Left cardiac atrium (tissue), 4 donors: ENCODE results near the gene SCAPER. TPM values are rescaled to one million over a fixed set of nuclear protein-coding genes. Genes with fewer than 3 reads are reported as not detected.

Experiments used
- ATAC-seq, 2 donors: fragments of 200-7000 bp; cut with Tn5 transposase; one replicate each; pipeline ENCODE4 v1.9.1; 2020; ENCODE audit warnings: mild to moderate bottlenecking in 2 of 2, moderate library complexity in 2 of 2
- DNase-seq: peaks from one replicate; pipeline ENCODE4 v3.0.0-alpha.2; 2020
- intact Hi-C, 2 donors: fragments of 100-400 bp; cut with DNase I; formaldehyde crosslinking; loops; one replicate each; pipeline versions ENCODE4 v1.14.1 to v1.15.1; 2022 to 2023
- total RNA-seq, 2 donors: library from RNA; stranded (reverse); fragmentation: NEBNext Ultra II Directional; extraction: Animal tissue kit (Norgen Biotek cat#: 25700); gene quantifications; one replicate each; pipeline ENCODE4 v1.2.1, GENCODE V29; 2021
- donor health status: DM: no; HTN: yes; CAD: no.
- donor health status: DM: no; HTN: yes; CAD: no; lungs with severe emphysema.
- donor health status: DM: yes; HTN: yes; CAD: no.
- donor health status: Dilated cardiomyopathy.

The SCAPER gene
- total RNA-seq, 2 donors from 2014 or later, result 28.9 to 30.1 TPM

- intact Hi-C loops, result no loop called here
- peak; percentile 22 for DNase-seq
- ATAC-seq, result peak in 1 of 2 donors; percentile 60
These were observed 537.0 kb downstream of the SCAPER start for GRCh38 chr15:76368122-76368621.

- intact Hi-C loops, result no loop called here
- DNase-seq (no peak), ATAC-seq (no peak)
These were observed 538.4 kb downstream of the SCAPER start for GRCh38 chr15:76366714-76367113.

GRCh38 chr15:76363251-76363650 is 541.9 kb downstream of the SCAPER start:
- ATAC-seq (no peak), DNase-seq (no peak)
- intact Hi-C loops, result no loop called here

GRCh38 chr15:76360416-76360815 is 544.7 kb downstream of the SCAPER start:
- DNase-seq, result no peak
- no peak for ATAC-seq
- intact Hi-C loops, result no loop called here

- intact Hi-C loops, result no loop called here
- no peak for ATAC-seq
- DNase-seq, result no peak
These were observed 546.0 kb downstream of the SCAPER start for GRCh38 chr15:76359152-76359551.

GRCh38 chr15:76358453-76358852 is 546.7 kb downstream of the SCAPER start:
- intact Hi-C loops, result no loop called here
- ATAC-seq, result no peak
- no peak for DNase-seq

GRCh38 chr15:76354823-76355440 is 550.2 kb downstream of the SCAPER start:
- DNase-seq, result no peak
- no peak for ATAC-seq
- intact Hi-C loops, result no loop called here

GRCh38 chr15:76353903-76354302 is 551.2 kb downstream of the SCAPER start:
- ATAC-seq (no peak), DNase-seq (no peak)
- intact Hi-C loops, result no loop called here

GRCh38 chr15:76353023-76353577 is 552.0 kb downstream of the SCAPER start:
- intact Hi-C loops, result no loop called here
- no peak for ATAC-seq
- DNase-seq, result no peak

GRCh38 chr15:76349301-76350070 is 555.7 kb downstream of the SCAPER start:
- ATAC-seq, result no peak
- DNase-seq, result no peak
- intact Hi-C loops, result no loop called here

GRCh38 chr15:76347482-76348055 is 557.6 kb downstream of the SCAPER start:
- ATAC-seq, result no peak
- intact Hi-C loops, result no loop called here

GRCh38 chr15:76346669-76347481 is 558.3 kb downstream of the SCAPER start:
- intact Hi-C loops, result no loop called here
- ATAC-seq, result peak; percentile 25 to 50
- DNase-seq, result no peak

More at GRCh38 chr15:76347482-76348055, 557.6 kb downstream of the SCAPER start:
- no peak for DNase-seq

- ATAC-seq, result peak; percentile 6 to 23
- intact Hi-C loops, result no loop called here
These were observed 559.1 kb downstream of the SCAPER start for GRCh38 chr15:76345880-76346668.

GRCh38 chr15:76345583-76345879 is 559.6 kb downstream of the SCAPER start:
- intact Hi-C loops, result no loop called here
- ATAC-seq, result no peak
- DNase-seq, result no peak

More at GRCh38 chr15:76345880-76346668, 559.1 kb downstream of the SCAPER start:
- DNase-seq, result no peak

GRCh38 chr15:76344893-76345582 is 560.1 kb downstream of the SCAPER start:
- DNase-seq (no peak), ATAC-seq (no peak)
- intact Hi-C loops, result no loop called here

- no peak for ATAC-seq
- DNase-seq, result no peak
These were observed 561.7 kb downstream of the SCAPER start for GRCh38 chr15:76343313-76343996.

GRCh38 chr15:76342382-76343201 is 562.5 kb downstream of the SCAPER start:
- no peak for DNase-seq
- intact Hi-C loops, result no loop called here
- no peak for ATAC-seq

More at GRCh38 chr15:76343313-76343996, 561.7 kb downstream of the SCAPER start:
- intact Hi-C loops, result no loop called here
